HG03159 (cell line): ENCODE results near the gene CD79B.
A peak's percentile ranks its signal among the peaks of the same experiment; 100 is the strongest.

Experiments
- ATAC-seq: cut with Tn5 transposase; IDR thresholded peaks from one replicate; pipeline ENCODE4 v1.9.1; 2021; ENCODE audit warnings: mild to moderate bottlenecking, moderate library complexity; ENCODE audit not compliant: unreplicated experiment

Gene CD79B

DNA sequence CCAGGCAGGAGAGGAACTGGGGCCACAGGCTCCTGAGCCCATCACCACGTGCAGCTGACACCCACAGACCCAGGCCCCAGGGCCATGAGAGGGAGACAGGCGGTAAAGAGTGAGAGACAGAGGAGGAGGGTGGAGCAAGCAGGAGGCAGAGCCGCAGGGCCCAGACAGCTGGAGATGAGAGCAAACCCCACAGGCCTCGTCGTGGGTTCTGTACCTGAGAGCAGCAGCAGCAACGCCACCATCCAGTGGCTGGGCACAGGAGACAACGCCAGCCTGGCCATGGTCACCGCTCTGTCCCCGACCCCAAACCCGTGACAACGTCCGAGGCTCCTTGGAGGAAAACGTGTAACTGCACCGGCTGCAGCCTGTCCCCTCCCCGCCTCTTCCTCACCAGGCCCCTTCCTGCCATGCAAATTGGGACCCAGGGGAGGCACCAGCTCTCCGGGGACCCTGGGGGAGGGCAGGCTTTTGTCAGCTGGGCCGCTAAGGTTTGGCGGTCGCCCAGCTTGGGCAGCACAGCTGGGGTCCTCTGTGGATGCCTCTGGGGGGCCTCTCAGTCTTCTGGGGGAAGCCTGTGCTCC, at the start of gene CD79B:
Gene CD79B, minus strand, starts transcription at position 351 of the 581 bp plus-strand sequence. Its CDS starts 70 bp downstream, at position 281.
- peak; percentile 79 for ATAC-seq

DNA sequence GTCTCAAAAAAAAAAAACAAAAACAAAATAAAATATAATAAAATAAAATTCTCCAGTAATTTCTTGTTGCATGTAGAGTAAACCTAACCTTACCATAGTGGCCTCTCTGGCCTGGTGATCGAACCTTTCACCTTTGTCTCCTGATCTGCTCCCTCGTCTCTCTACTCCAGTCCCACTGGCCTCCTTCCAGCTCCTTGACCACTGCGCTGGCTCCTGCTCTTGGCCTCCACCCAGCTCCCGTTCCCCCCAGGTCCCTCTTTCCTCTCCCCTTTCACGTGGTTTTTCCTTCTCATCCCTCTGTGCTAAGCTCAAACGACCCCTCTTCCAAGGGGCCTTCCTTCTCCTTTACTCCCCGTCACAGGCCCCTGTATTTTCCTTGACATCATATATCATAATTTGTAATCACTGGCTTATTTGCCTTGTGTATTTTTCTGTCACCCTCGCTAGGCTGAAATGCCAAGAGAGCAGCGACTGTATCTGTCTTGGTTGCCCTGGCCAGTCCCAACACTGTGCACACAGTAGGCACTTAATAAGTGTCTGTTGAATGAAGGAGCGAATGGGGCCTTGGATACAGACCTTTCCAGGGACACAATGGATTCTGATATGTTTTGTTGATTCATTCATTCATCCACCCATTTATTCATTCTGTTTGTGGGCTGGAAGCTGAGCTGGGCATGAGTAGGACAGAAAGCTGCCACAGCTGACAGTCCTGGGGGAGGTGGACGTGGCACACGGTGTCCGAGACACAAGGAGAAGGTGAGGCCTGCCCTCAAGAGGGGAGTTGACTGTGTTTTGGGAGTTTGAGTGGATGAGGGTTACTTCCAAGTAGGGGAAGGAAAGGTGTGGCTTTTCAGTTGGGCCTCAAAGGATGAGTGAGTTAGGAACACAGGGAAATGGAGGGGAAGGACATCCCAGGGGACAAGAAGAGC, 46.4 kb upstream of the CD79B start:
- ATAC-seq, result no peak

DNA sequence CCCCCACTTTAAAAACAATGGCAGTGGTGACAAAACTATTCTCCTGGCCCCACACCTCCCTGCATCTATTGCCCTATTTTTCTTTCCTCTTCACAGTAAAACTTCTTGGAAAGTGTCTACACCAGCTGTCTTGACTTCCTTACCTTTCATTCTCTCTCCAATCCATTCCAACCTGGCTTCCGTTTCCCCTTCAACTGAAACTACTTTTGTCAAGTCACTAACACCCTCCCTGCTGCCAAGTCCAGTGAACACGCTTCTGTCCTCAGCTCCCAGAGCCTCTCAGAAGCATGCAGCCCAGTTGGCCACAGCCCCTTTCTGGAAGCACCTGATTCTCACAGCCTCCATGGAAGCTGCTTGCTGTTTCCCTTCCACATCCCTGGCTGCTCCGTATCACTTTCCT, 44.6 kb upstream of the CD79B start:
- ATAC-seq, result no peak

DNA sequence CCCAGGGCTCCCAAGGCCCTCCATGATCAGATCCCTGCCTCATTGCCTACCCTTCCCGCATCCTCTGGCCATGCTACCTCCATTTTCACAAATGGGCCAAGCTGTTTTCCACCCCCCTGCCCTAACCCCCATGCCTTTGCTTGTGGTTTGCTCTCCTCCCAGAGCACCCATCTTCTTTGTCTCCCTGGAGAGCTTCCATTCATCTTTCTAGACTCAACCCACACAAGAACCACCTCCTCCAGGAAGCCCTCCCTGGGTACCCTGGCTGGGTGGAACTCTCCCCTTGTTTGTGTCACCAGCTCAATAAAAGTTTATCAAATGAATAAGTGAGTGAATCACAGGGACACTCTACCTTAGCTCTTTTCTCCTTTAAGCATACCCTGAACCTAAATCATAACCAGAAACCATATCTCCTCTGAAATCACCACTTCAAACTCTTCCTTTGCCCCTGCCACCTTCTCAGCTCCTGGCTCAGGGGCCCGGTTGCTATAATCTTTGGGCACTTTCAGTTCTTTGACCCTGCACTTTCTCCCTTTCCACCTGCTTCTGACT, 43.5 kb upstream of the CD79B start:
- ATAC-seq, result no peak

- ATAC-seq, result no peak
Observed at GRCh38 chr17:63974594-63975192, 42.6 kb upstream of the CD79B start.

GRCh38 chr17:63973930-63974593, 41.9 kb upstream of the CD79B start:
- ATAC-seq, result no peak

GRCh38 chr17:63973247-63973646, 41.1 kb upstream of the CD79B start:
- ATAC-seq, result no peak

DNA sequence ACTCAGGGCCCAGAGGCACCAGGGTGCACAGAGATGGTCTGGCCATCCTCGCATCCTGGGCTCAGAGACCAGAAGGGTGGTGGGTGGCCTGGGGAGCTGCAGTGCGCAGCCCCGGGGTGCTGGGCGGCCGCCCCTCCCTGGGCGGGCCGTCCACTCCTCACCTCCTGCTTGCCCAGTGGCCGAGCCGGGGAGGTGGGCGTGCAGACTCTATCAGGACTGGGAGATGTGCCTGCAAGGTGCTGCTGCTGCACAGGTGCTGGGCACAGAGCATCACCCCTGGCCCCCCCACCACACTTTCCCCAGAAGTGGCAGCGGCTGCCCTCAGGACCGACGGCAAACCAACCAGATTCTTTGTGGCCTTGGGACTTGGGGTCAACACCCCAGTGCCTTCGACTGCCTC, 40.7 kb upstream of the CD79B start, which contains the start of gene SCN4A:
Gene SCN4A, minus strand, starts transcription at position 123 of the 400 bp plus-strand sequence. Its CDS starts 77 bp downstream, at position 46.
- ATAC-seq, result no peak

DNA sequence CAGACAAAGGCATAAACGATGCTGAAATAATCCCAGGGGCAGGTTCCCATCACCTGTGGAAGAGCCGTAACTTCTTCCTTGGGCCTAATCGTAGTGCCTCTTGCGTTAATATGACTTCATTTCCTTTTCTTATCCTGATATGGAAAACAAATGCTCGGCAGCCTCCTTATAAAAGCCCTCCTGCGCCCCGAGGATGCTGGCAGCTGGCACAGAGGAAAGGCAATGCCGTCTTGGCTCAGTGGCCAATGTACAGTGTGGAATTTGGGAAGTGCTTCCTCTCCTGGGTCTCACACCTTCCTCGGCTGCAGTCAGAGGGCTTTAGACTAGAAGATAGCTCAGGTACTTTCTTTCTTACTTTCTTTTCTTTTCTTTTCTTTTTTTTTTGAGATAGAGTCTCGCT, 37.1 kb upstream of the CD79B start:
- ATAC-seq, result no peak

GRCh38 chr17:63967953-63968352, 35.8 kb upstream of the CD79B start:
- ATAC-seq, result no peak

GRCh38 chr17:63966646-63967264, 34.6 kb upstream of the CD79B start:
- peak; percentile 70 for ATAC-seq

GRCh38 chr17:63963123-63963522, 31.0 kb upstream of the CD79B start:
- no peak for ATAC-seq

DNA sequence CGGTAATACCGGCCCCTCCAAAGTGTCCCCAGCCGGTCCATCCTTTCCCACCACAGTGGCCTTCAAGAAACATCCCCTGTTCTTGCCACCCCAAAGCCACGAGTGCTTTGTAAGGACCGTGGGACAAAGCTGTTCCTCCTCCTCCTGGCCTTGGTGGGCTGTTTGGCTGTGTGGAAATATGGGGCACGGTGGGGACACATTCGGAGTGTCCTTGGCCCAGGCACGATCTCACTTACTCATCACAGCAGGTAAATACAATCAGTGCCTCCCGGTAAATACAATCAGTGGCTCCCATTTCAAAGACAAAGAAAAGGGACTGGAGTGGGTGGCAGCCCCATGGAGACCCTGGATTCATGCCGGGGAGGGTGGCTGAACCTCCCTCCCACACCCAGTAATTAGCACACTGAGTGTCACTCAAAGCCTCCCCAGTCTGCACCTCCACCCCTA, 30.2 kb upstream of the CD79B start:
- ATAC-seq, result no peak

- ATAC-seq, result no peak
Observed at GRCh38 chr17:63961355-63962212, 29.5 kb upstream of the CD79B start.

DNA sequence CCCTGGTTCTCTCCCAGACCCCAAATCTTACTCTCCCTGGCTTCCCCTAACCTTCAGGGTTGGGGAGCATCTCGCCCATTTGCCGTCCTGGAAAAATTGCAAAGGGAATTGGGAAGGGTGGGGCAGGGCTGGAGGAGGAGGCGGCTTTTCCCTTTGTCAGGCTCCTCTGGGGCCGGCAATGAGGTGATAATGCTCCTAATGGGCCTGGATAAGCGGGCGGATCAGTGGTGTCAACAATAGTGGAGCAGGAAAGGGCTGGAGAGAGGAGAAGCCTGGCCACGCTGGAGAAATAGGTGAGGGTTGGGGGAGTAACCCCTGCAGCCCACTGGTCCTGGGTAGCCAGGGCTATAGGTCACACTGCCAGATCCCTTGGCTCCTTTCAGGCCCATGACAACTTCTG, 28.3 kb upstream of the CD79B start:
- ATAC-seq, result no peak

DNA sequence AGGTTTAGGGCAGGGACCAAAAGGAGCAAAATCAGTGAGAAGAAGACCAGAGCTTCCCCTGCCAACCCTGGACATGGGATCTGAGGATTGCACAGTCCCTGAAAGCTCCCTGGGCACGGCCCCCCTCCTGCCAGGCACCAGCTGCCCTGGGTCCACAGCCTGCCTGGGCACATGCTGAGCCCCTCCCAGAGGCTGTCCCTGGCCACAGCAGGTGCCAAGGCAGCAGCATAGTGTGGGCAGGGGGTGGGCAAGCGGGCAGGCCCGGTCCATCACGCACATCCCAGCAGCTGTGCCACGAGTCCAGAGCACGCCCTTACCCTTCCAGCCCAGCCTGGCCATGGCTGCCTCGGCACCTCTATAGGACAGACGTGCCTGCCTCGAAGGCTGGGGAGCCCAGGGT, 27.9 kb upstream of the CD79B start:
- ATAC-seq, result no peak

- ATAC-seq, result no peak
Observed at GRCh38 chr17:63956296-63956920, 24.3 kb upstream of the CD79B start.

- ATAC-seq, result no peak
Observed at GRCh38 chr17:63955791-63956190, 23.7 kb upstream of the CD79B start.

- ATAC-seq, result no peak
Observed at GRCh38 chr17:63955232-63955631, 23.1 kb upstream of the CD79B start.
